AG04450 (cell line): ENCODE results near the gene FBXO33. TPM values are rescaled to one million over a fixed set of nuclear protein-coding genes. Genes with fewer than 3 reads are reported as not detected.

Experiments used
- CTCF ChIA-PET: fragments of 300-600, 350-600 bp; formaldehyde crosslinking; extraction: SDS; loops from one replicate; lab custom pipeline; 2022; ENCODE audit warnings: antibody characterized with exemption, inconsistent platforms; lab: Charles Lee
- POLR2A ChIA-PET: fragments of 350-600 bp; formaldehyde crosslinking; extraction: SDS; loops from one replicate; lab custom pipeline; 2021; ENCODE audit warnings: antibody characterized with exemption, inconsistent platforms; lab: Yijun Ruan, JAX
- DNase-seq: peaks from one replicate; pipeline ENCODE4 v3.0.0-alpha.2; 2011; ENCODE audit warnings: low read depth, low spot score
- H3K27ac ChIP-seq: one replicate; pipeline ENCODE4 v1.5.1; 2012; ENCODE audit warnings: low read depth, low read length, control low read depth
- H3K27me3 ChIP-seq: one replicate; pipeline ENCODE4 v1.6.0; 2012; ENCODE audit warnings: low read length; ENCODE audit not compliant: control insufficient read depth, insufficient read depth
- H3K4me3 ChIP-seq: 2 replicates; pipeline ENCODE4 v1.5.1; 2011; ENCODE audit warnings: mild to moderate bottlenecking, low read depth, low read length, control low read depth
- H3K9me3 ChIP-seq: 2 replicates; pipeline ENCODE4 v1.5.1; 2012; ENCODE audit warnings: low read length; ENCODE audit not compliant: control insufficient read depth, insufficient read depth
- CTCF ChIP-seq: IDR thresholded peaks from 2 replicates; pipeline ENCODE4 v1.5.1; 2011; ENCODE audit warnings: low read depth, low read length, control low read depth, inconsistent platforms
- polyA minus RNA-seq: library from RNA; depleted of rRNA, polyadenylated mRNA; stranded (reverse); fragments of >200 nt; gene quantifications from 2 replicates; pipeline ENCODE4 v1.2.3, GENCODE V29; 2011; rRNA and poly(A)+ RNA removed
- polyA plus RNA-seq: library from polyadenylated mRNA; depleted of rRNA; stranded (reverse); fragments of >200 nt; gene quantifications from 2 replicates; pipeline ENCODE4 v1.2.3, GENCODE V29; 2011; rRNA removed

FBXO33 gene
- 10.6 and 12.6 TPM in 2 replicates for polyA plus RNA-seq
- polyA minus RNA-seq = 8.4 and 12.6 TPM in 2 replicates

GRCh38 chr14:39432179-39432618 is at the start of gene FBXO33:
TSS of gene FBXO33 (minus strand) at chr14:39432433. CDS start at chr14:39432162, 271 bp downstream.
- ChIA-PET CTCF (no interaction called here), POLR2A (interaction anchor here (0.6 to 1.8 kb wide), 8 partner anchors 10 to 330 kb away, joined by 3 to 8 read pairs (median 5); partner anchors contain the start of genes PNN, SEC23A and TRAPPC6B)
- no peak for TF ChIP-seq CTCF
- H3K9me3 ChIP-seq = no peaks in the 10 kb centered on the region
- H3K4me3 ChIP-seq = peak within 1 kb of the TSS; percentile 94
- peak within 1 kb of the TSS; percentile 100 for H3K27ac ChIP-seq
- no peaks in the 10 kb centered on the region for H3K27me3 ChIP-seq
- DNase-seq = peak; percentile 92

GRCh38 chr14:39474416-39474911 is 42.2 kb upstream of the FBXO33 start:
- CTCF ChIA-PET = no interaction called here
- DNase-seq = no peak
- Histone ChIP-seq H3K27ac (no peak overlapping the region), H3K9me3 (no peaks in the 10 kb centered on the region), H3K27me3 (no peaks in the 10 kb centered on the region), H3K4me3 (no peak overlapping the region)
- POLR2A ChIA-PET = no interaction called here
- no peak for TF ChIP-seq CTCF

- no peak overlapping the region for H3K27ac ChIP-seq
- no peak for DNase-seq
- H3K4me3 ChIP-seq = no peak overlapping the region
- no peaks in the 10 kb centered on the region for H3K27me3 ChIP-seq
- no peaks in the 10 kb centered on the region for H3K9me3 ChIP-seq
- TF ChIP-seq CTCF = no peak
- CTCF ChIA-PET = no interaction called here
- POLR2A ChIA-PET = no interaction called here
These were observed 39.8 kb upstream of the FBXO33 start for GRCh38 chr14:39472078-39472477.

GRCh38 chr14:39469094-39469710 is 37.0 kb upstream of the FBXO33 start:
- POLR2A ChIA-PET = interaction anchor here (0.6 kb wide), 1 partner anchor 206 kb away, joined by 4 read pairs; no protein-coding TSS in a partner anchor
- TF ChIP-seq CTCF = peak; percentile 23; the same call in 1 of the 2 replicates
- no peaks in the 10 kb centered on the region for H3K9me3 ChIP-seq
- H3K4me3 ChIP-seq = no peak overlapping the region
- CTCF ChIA-PET = interaction anchor here (1.5 kb wide), 1 partner anchor 22 kb away, joined by 5 read pairs; no protein-coding TSS in a partner anchor
- H3K27me3 ChIP-seq = no peaks in the 10 kb centered on the region
- DNase-seq = no peak
- no peak overlapping the region for H3K27ac ChIP-seq

GRCh38 chr14:39467889-39468524 is 35.8 kb upstream of the FBXO33 start:
- CTCF ChIA-PET = interaction anchor here (0.8 to 1.5 kb wide), 4 partner anchors 9 to 23 kb away, joined by 3 to 5 read pairs (median 4); no protein-coding TSS in a partner anchor
- POLR2A ChIA-PET = no interaction called here
- no peak for DNase-seq
- no peak overlapping the region for H3K27ac ChIP-seq
- H3K27me3 ChIP-seq = no peaks in the 10 kb centered on the region
- TF ChIP-seq CTCF = peak; percentile 50
- no peak overlapping the region for H3K4me3 ChIP-seq
- no peaks in the 10 kb centered on the region for H3K9me3 ChIP-seq
